IMR-90 (cell line): ENCODE measurements around the gene FAM83F.

Experiments
- BHLHE40 ChIP-seq: fragments of 150-350 bp; IDR thresholded peaks from 2 replicates; pipeline ENCODE4 v1.6.1; 2016; ENCODE audit warnings: mild to moderate bottlenecking, low read depth, low read length
- CEBPB ChIP-seq: IDR thresholded peaks from 2 replicates; pipeline ENCODE4 v1.6.1; 2012; ENCODE audit warnings: low read depth, low read length, improper control_type of control experiment
- CHD1 ChIP-seq: IDR thresholded peaks from 2 replicates; pipeline ENCODE4 v1.6.1; 2012; ENCODE audit warnings: low read depth, low read length, improper control_type of control experiment
- FOS ChIP-seq: fragments of 150-350 bp; IDR thresholded peaks from 2 replicates; pipeline ENCODE4 v1.6.1; 2016; ENCODE audit warnings: low read depth, low read length
- MAFK ChIP-seq: IDR thresholded peaks from 2 replicates; pipeline ENCODE4 v1.6.1; 2012; ENCODE audit warnings: low read depth, low read length, improper control_type of control experiment
- MAZ ChIP-seq: IDR thresholded peaks from 2 replicates; pipeline ENCODE4 v1.6.1; 2012; ENCODE audit warnings: low read depth, mild to moderate bottlenecking, low read length, improper control_type of control experiment, moderate library complexity, borderline replicate concordance
- POLR2A ChIP-seq: IDR thresholded peaks from 2 replicates; pipeline ENCODE4 v1.6.1; 2012; ENCODE audit warnings: mild to moderate bottlenecking, low read depth, low read length
- RAD21 ChIP-seq: IDR thresholded peaks from 2 replicates; pipeline ENCODE4 v1.6.1; 2012; ENCODE audit warnings: low read length, improper control_type of control experiment
- RCOR1 ChIP-seq: IDR thresholded peaks from 2 replicates; pipeline ENCODE4 v1.6.1; 2012; ENCODE audit warnings: mild to moderate bottlenecking, low read length, improper control_type of control experiment; ENCODE audit not compliant: insufficient replicate concordance
- RFX5 ChIP-seq: IDR thresholded peaks from 2 replicates; pipeline ENCODE4 v1.8.0; 2012; ENCODE audit warnings: low read depth, mild to moderate bottlenecking, low read length, moderate library complexity
- SMC3 ChIP-seq: fragments of 150-350 bp; IDR thresholded peaks from 2 replicates; pipeline ENCODE4 v1.6.1; 2016; ENCODE audit warnings: low read depth, mild to moderate bottlenecking, antibody characterized with exemption, low read length, moderate library complexity
- TF ChIP-seq, protein P1 (sequence below): conservative IDR thresholded peaks from 2 replicates; pipeline ENCODE4 v1.5.1; 2012; ENCODE audit warnings: mild to moderate bottlenecking, low read depth, low read length, improper control_type of control experiment
- TF ChIP-seq, protein P2 (sequence below): fragments of 150-350 bp; IDR thresholded peaks from 2 replicates; pipeline ENCODE4 v1.6.1; 2017; ENCODE audit warnings: mild to moderate bottlenecking, antibody characterized with exemption, low read length, low read depth
- TF ChIP-seq, protein P3 (sequence below): fragments of 150-350 bp; IDR thresholded peaks from 2 replicates; pipeline ENCODE4 v1.6.1; 2016; ENCODE audit warnings: low read depth, mild to moderate bottlenecking, low read length, moderate library complexity, borderline replicate concordance

DNA sequence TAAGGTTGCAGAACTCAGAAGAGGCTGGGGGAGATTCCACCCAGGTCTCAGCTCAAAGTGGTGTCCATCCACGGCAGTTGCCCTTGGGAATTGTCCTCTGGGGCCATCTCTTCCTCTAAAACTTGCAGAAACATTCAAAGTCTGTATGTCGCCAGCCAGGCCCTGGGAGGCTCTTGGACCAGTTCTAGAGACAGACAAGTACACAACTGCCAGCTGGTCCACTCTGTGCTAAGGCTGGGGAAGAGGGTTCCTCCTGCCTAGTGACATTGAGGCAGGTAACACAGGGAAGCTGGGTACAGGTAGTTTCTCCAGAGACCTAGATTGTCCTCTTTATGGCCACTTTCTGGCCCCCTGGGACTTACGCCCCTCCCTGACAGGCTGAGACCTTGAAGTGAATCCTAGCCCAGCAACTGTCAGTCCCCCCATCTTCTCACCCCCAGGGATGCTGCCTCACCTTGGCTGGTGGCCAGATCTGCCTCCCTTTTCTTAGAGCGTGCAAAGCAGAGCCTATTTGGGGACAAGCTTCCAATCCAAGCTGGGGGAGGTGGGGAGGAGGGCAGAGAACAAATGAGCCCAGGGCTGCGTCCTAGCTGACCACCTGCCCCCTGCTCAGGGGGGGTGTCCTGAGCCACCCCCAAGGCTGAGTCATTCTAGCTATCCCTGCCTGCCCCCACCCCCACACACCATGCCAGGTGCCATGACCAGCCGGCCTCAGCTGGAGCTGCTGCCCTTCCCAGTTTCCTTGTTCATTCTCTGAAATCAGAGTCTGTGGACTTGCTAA, 8.4 kb downstream of the FAM83F start:
- TF ChIP-seq, protein P1, sequence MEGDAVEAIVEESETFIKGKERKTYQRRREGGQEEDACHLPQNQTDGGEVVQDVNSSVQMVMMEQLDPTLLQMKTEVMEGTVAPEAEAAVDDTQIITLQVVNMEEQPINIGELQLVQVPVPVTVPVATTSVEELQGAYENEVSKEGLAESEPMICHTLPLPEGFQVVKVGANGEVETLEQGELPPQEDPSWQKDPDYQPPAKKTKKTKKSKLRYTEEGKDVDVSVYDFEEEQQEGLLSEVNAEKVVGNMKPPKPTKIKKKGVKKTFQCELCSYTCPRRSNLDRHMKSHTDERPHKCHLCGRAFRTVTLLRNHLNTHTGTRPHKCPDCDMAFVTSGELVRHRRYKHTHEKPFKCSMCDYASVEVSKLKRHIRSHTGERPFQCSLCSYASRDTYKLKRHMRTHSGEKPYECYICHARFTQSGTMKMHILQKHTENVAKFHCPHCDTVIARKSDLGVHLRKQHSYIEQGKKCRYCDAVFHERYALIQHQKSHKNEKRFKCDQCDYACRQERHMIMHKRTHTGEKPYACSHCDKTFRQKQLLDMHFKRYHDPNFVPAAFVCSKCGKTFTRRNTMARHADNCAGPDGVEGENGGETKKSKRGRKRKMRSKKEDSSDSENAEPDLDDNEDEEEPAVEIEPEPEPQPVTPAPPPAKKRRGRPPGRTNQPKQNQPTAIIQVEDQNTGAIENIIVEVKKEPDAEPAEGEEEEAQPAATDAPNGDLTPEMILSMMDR = no peak
- TF ChIP-seq RCOR1 (no peak), CHD1 (no peak), CEBPB (no peak), POLR2A (no peak), BHLHE40 (no peak), SMC3 (no peak), MAZ (no peak), MAFK (no peak), RAD21 (no peak), FOS (no peak), RFX5 (no peak)
- TF ChIP-seq, protein P2, sequence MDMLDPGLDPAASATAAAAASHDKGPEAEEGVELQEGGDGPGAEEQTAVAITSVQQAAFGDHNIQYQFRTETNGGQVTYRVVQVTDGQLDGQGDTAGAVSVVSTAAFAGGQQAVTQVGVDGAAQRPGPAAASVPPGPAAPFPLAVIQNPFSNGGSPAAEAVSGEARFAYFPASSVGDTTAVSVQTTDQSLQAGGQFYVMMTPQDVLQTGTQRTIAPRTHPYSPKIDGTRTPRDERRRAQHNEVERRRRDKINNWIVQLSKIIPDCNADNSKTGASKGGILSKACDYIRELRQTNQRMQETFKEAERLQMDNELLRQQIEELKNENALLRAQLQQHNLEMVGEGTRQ = no peak
- TF ChIP-seq, protein P3, sequence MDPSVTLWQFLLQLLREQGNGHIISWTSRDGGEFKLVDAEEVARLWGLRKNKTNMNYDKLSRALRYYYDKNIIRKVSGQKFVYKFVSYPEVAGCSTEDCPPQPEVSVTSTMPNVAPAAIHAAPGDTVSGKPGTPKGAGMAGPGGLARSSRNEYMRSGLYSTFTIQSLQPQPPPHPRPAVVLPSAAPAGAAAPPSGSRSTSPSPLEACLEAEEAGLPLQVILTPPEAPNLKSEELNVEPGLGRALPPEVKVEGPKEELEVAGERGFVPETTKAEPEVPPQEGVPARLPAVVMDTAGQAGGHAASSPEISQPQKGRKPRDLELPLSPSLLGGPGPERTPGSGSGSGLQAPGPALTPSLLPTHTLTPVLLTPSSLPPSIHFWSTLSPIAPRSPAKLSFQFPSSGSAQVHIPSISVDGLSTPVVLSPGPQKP = no peak
